K562 (cell line): ENCODE data around the gene SERPINA6. TPM values are rescaled to one million over a fixed set of nuclear protein-coding genes. Genes with fewer than 3 reads are reported as not detected.

Experiments
- ATAC-seq: fragments of 200-7000 bp; cut with Tn5 transposase; 3 replicates; pipeline ENCODE4 v1.9.1; 2020; ENCODE audit warnings: moderate library complexity
- BruUV-seq: library from RNA; stranded (reverse); fragments of 400-500 nt; replicated peaks from 2 replicates; lab custom pipeline; 2021; lab: Mats Ljungman, UMichigan
- CTCF ChIA-PET: fragments of 300-600 bp; formaldehyde crosslinking; extraction: SDS; loops from one replicate; lab custom pipeline; 2021; ENCODE audit warnings: low intra/inter-chr PET ratio; lab: Yijun Ruan, JAX
- POLR2A ChIA-PET: fragments of 300-600, 350-650 bp; sonication (Branson Sonifier 250); formaldehyde crosslinking; extraction: SDS; loops from one replicate; lab custom pipeline; 2021; ENCODE audit warnings: antibody characterized with exemption, inconsistent platforms; lab: Yijun Ruan, JAX
- DNase-seq, 4 experiments: peaks; one replicate each; pipeline versions ENCODE4 v3.0.0 to v3.0.0-alpha.2; 2011 to 2018; ENCODE audit warnings: low spot score in 3 of 4, mixed read lengths in 3 of 4; ENCODE audit errors: extremely low read depth in 1 of 4
- FAIRE-seq: peaks from 2 replicates; lab custom pipeline; 2011; peaks lifted over from hg19 to GRCh38; lab: Jason Lieb, UNC
- H2AFZ ChIP-seq: 2 replicates; pipeline ENCODE4 v1.6.0; 2011; ENCODE audit warnings: low read depth, low read length, control low read depth, inconsistent platforms
- H3K27ac ChIP-seq: fragments of 200-600 bp; 3 replicates; pipeline ENCODE4 v1.8.0; 2011; ENCODE audit warnings: low read depth, mild to moderate bottlenecking, control low read depth, inconsistent platforms, low read length, moderate library complexity, mixed read lengths; ENCODE audit errors: extremely low read depth
- H3K27me3 ChIP-seq, 2 experiments: fragments of 300-600 bp in 1 of 2; 2 replicates in 1 of 2; 3 replicates in 1 of 2; pipeline versions ENCODE4 v1.6.0 to v1.8.0; 2011; ENCODE audit warnings: inconsistent platforms in 2 of 2, low read length in 2 of 2, mild to moderate bottlenecking in 1 of 2, mixed read lengths in 1 of 2, moderate library complexity in 1 of 2; ENCODE audit not compliant: control insufficient read depth in 2 of 2, insufficient read depth in 2 of 2
- H3K36me3 ChIP-seq: fragments of 300-600 bp; 3 replicates; pipeline ENCODE4 v1.8.0; 2011; ENCODE audit warnings: mild to moderate bottlenecking, low read length, inconsistent platforms; ENCODE audit not compliant: control insufficient read depth, insufficient read depth
- H3K4me1 ChIP-seq, 2 experiments: fragments of 200-600 bp in 1 of 2; replicated peaks in 1 of 2; 2 replicates in 1 of 2; 3 replicates in 1 of 2; pipeline versions ENCODE4 v1.5.1 to v1.8.0; 2011; ENCODE audit warnings: inconsistent platforms in 2 of 2, low read length in 2 of 2, mild to moderate bottlenecking in 1 of 2, mixed read lengths in 1 of 2, moderate library complexity in 1 of 2; ENCODE audit not compliant: control insufficient read depth in 2 of 2, insufficient read depth in 2 of 2
- H3K4me2 ChIP-seq: 2 replicates; pipeline ENCODE4 v1.6.1; 2011; ENCODE audit warnings: low read length, control low read depth, inconsistent platforms, mixed read lengths; ENCODE audit not compliant: insufficient read depth
- H3K4me3 ChIP-seq: fragments of 200-600 bp; sonication (generic), shearing (Covaris generic); 2 replicates; pipeline ENCODE4 v1.5.1; 2016; ENCODE audit warnings: control low read depth, inconsistent platforms
- H3K79me2 ChIP-seq: fragments of 200-600 bp; 3 replicates; pipeline ENCODE4 v1.8.0; 2011; ENCODE audit warnings: low read length, inconsistent platforms; ENCODE audit not compliant: control insufficient read depth, insufficient read depth
- H3K9ac ChIP-seq, 2 experiments: 2 replicates each; pipeline versions ENCODE4 v1.6.0 to v1.6.1; 2011; ENCODE audit warnings: low read depth in 2 of 2, low read length in 2 of 2, control low read depth in 1 of 2, inconsistent platforms in 1 of 2, mild to moderate bottlenecking in 1 of 2, mixed read lengths in 1 of 2; ENCODE audit not compliant: insufficient read depth in 1 of 2
- H3K9me1 ChIP-seq: one replicate; pipeline ENCODE4 v1.6.0; 2011; ENCODE audit warnings: inconsistent platforms, mild to moderate bottlenecking, low read length, moderate library complexity; ENCODE audit not compliant: control insufficient read depth, insufficient read depth
- H3K9me3 ChIP-seq: replicated peaks from 2 replicates; pipeline ENCODE4 v1.5.1; 2011; ENCODE audit warnings: low read depth, low read length, inconsistent platforms; ENCODE audit not compliant: control insufficient read depth, insufficient read depth
- H4K20me1 ChIP-seq: replicated peaks from 2 replicates; pipeline ENCODE4 v1.6.1; 2011; ENCODE audit warnings: low read length, inconsistent platforms, mixed read lengths; ENCODE audit not compliant: control insufficient read depth, insufficient read depth
- BACH1 ChIP-seq: fragments of 200-800 bp; sonication (Bioruptor generic); IDR thresholded peaks from 2 replicates; pipeline ENCODE4 v1.6.1; 2016; ENCODE audit warnings: missing genetic modification characterization, missing compliant biosample characterization
- CHCHD3 ChIP-seq: fragments of 250-450 bp; sonication (Bioruptor Pico); IDR thresholded peaks from 2 replicates; pipeline ENCODE4 v2.1.2; 2022; ENCODE audit warnings: mild to moderate bottlenecking
- FOXM1 ChIP-seq, 2 experiments: fragments of 450-650 bp in 1 of 2; sonication (generic) in 1 of 2; formaldehyde crosslinking in 1 of 2; IDR thresholded peaks; 2 replicates each; pipeline versions ENCODE4 v1.6.1 to v1.9.0; 2017 to 2022; ENCODE audit warnings: low read depth in 2 of 2, mild to moderate bottlenecking in 2 of 2, missing genetic modification reagents in 1 of 2, moderate library complexity in 1 of 2
- HDAC1 ChIP-seq, 2 experiments: fragments of 450-650 bp; IDR thresholded peaks; 2 replicates each; pipeline ENCODE4 v1.6.1; 2016 to 2017; ENCODE audit warnings: inconsistent platforms in 1 of 2, mild to moderate bottlenecking in 1 of 2, moderate library complexity in 1 of 2
- HDAC2 ChIP-seq: fragments of 450-650 bp; IDR thresholded peaks from 2 replicates; pipeline ENCODE4 v1.6.1; 2016; ENCODE audit warnings: mild to moderate bottlenecking
- HLTF ChIP-seq: fragments of 450-650 bp; IDR thresholded peaks from 2 replicates; pipeline ENCODE4 v1.6.1; 2016
- HNRNPK ChIP-seq: fragments of 200-400 bp; formaldehyde crosslinking; IDR thresholded peaks from one replicate; pipeline ENCODE4 v1.6.1; 2018; ENCODE audit warnings: mild to moderate bottlenecking, low read depth, low read length; ENCODE audit not compliant: poor library complexity, severe bottlenecking
- TSC22D4 ChIP-seq: fragments of 450-650 bp; IDR thresholded peaks from 2 replicates; pipeline ENCODE4 v1.6.1; 2016; ENCODE audit warnings: missing genetic modification characterization, missing biosample characterization, control low read depth
- ZNF24 ChIP-seq: fragments of 450-650 bp; IDR thresholded peaks from 2 replicates; pipeline ENCODE4 v1.6.1; 2016
- ZNF318 ChIP-seq, 2 experiments: fragments of 450-650 bp; IDR thresholded peaks; 2 replicates each; pipeline ENCODE4 v1.6.1; 2016; ENCODE audit warnings: mild to moderate bottlenecking in 2 of 2, borderline replicate concordance in 1 of 2, low read depth in 1 of 2, moderate library complexity in 1 of 2
- ZNF75A ChIP-seq: fragments of 450-650 bp; formaldehyde crosslinking; IDR thresholded peaks from 2 replicates; pipeline ENCODE4 v1.4.0; 2020; ENCODE audit warnings: mild to moderate bottlenecking
- WGBS: fragments of 100-300 bp; shearing (Covaris generic); methylation state at CpG from one replicate; pipeline ENCODE4 v1.1.6; 2016; ENCODE audit warnings: low coverage, mixed read lengths; ENCODE audit not compliant: insufficient coverage; ENCODE audit errors: missing lambda C conversion rate; 5-methylcytosine and 5-hydroxymethylcytosine counted together
- in situ Hi-C: fragments of 300-500 bp; cut with MboI; formaldehyde crosslinking; loops from 4 replicates; pipeline ENCODE4 v1.15.0; 2018; ENCODE audit warnings: inconsistent platforms, mixed read lengths
- intact Hi-C: fragments of 100-400 bp; cut with micrococcal nuclease; formaldehyde crosslinking; loops from 2 replicates; pipeline ENCODE4 v1.14.2; 2022
- polyA plus RNA-seq, 8 experiments: library from polyadenylated mRNA; depleted of rRNA in 4 of 8; stranded (reverse) in 5 of 8; unstranded in 3 of 8; fragments of >200 nt; fragmentation: Nextera tagmentation in 2 of 8; fragmentation: Illumina TruSeq in 1 of 8; extraction: Ambion mirVana in 2 of 8; extraction: Trizol in 1 of 8; gene quantifications; 2 replicates each; pipeline versions ENCODE4 v1.2.1 to v1.2.3, GENCODE V29; 2011 to 2014; ENCODE audit warnings: inconsistent platforms in 1 of 8, missing spikeins in 1 of 8
- total RNA-seq, 7 experiments: library from RNA; depleted of rRNA in 6 of 7; stranded (reverse); fragments of >200 nt in 6 of 7; fragmentation: Illumina TruSeq in 2 of 7; extraction: Trizol in 2 of 7; gene quantifications; 2 replicates each; pipeline versions ENCODE4 v1.2.1 to v1.2.3, GENCODE V29; 2011 to 2021; ENCODE audit warnings: low replicate concordance in 1 of 7

Gene SERPINA6
- total and polyA plus RNA-seq, 9 of the 15 experiments (the other 6 are each of a cell fraction or from before 2014, with no cell fraction given): not detected

DNA sequence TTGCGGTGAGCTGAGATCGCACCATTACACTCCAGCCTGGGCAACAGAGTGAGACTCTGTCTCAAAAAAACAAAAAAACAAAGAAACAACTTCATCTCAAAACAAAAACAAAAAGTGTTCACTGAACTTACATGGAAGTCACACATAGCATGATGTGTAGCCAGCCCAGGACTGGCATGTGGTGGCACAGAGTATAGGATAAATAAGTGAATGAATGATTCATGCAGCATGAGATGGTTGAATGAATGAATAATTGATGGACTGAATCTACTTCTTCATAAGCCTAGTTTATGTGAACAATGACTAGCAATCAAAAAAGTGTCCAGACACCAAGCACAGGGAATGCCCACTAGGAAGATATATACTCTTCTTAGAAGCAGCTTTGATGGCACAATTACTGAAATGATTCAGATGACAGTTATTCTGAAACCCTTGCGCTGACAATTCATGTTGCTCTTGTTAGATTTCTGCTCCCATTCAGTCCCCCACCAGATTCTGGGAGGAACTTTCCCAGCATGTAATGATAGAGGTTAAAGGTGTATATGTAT is 31.6 kb upstream of the SERPINA6 start:
- H3K27ac ChIP-seq: no peak overlapping the region
- H3K4me2 ChIP-seq: no peak overlapping the region
- no peaks in the 10 kb centered on the region for H4K20me1 ChIP-seq
- H3K36me3 ChIP-seq: no peaks in the 10 kb centered on the region
- POLR2A ChIA-PET: no interaction called here
- intact Hi-C loops: no loop called here
- no peaks in the 10 kb centered on the region for H3K9me3 ChIP-seq
- CTCF ChIA-PET: no interaction called here
- no peak overlapping the region for H2AFZ ChIP-seq
- FAIRE-seq: no peak
- in situ Hi-C loops: no loop called here
- 0% methylated on average over 2 of the region's 3 CpGs for WGBS
- no peak overlapping the region for H3K9ac ChIP-seq
- no peak overlapping the region for H3K4me3 ChIP-seq
- no peak for ATAC-seq
- H3K27me3 ChIP-seq: no peaks in the 10 kb centered on the region
- no peaks in the 10 kb centered on the region for H3K9me1 ChIP-seq
- no peak for DNase-seq
- TF ChIP-seq ZNF24: no peak
- no peak for TF ChIP-seq FOXM1 (IDR thresholded peaks at IDR 0.05; ENCODE audit: low read depth)
- TF ChIP-seq FOXM1 (CRISPR knock-in tag; IDR thresholded peaks at IDR 0.05; ENCODE audit: low read depth): no peak
- no peak for TF ChIP-seq HLTF
- no peak for TF ChIP-seq ZNF75A (CRISPR knock-in tag)
- no peak for TF ChIP-seq BACH1 (tag)
- TF ChIP-seq TSC22D4: no peak
- TF ChIP-seq CHCHD3: no peak
- TF ChIP-seq HNRNPK: no peak
- no peak for TF ChIP-seq HDAC1 (IDR thresholded peaks at IDR 0.05)
- TF ChIP-seq ZNF318 (IDR thresholded peaks at IDR 0.05; ENCODE audit: borderline replicate concordance in 1 of 2, low read depth in 1 of 2): no peak
- TF ChIP-seq HDAC2: no peak
- no peaks in the 10 kb centered on the region for H3K79me2 ChIP-seq
- BruUV-seq: no TSS peak
- no peaks in the 10 kb centered on the region for H3K4me1 ChIP-seq
